ENCODE measurements around the gene TOLLIP.

GRCh38 chr11:1254733-1255132 is 54.7 kb downstream of the TOLLIP start:
- TF ChIP-seq CTCF (IDR thresholded peaks at IDR 0.05) (no peak), POLR2A (IDR thresholded peaks at IDR 0.05) (no peak)

Data from Peyer's patch (tissue), 4 donors.